GM19463 (cell line): ENCODE measurements around the gene LAMTOR2.
"Not testable (repeated sequence)": the region's sequence is repeated elsewhere in the genome, so short reads cannot be mapped to it uniquely, and the experiment has no call there.

Experiments
- ATAC-seq: cut with Tn5 transposase; IDR thresholded peaks from one replicate; pipeline ENCODE4 v1.9.1; 2021; ENCODE audit warnings: mild to moderate bottlenecking, moderate library complexity; ENCODE audit not compliant: unreplicated experiment

The LAMTOR2 gene

GRCh38 chr1:156054500-156055280 is at the start of gene LAMTOR2:
LAMTOR2 (plus strand) TSS chr1:156054782; CDS start chr1:156054890, 108 bp downstream.
- ATAC-seq: peak; percentile 71

GRCh38 chr1:156004843-156005584 is 49.6 kb upstream of the LAMTOR2 start:
- ATAC-seq: no peak

- no peak for ATAC-seq
These were observed 47.8 kb upstream of the LAMTOR2 start for GRCh38 chr1:156006666-156007376.

GRCh38 chr1:156009404-156009803 is 45.2 kb upstream of the LAMTOR2 start:
- ATAC-seq: no peak

- peak; percentile 80 for ATAC-seq
These were observed 42.3 kb upstream of the LAMTOR2 start for GRCh38 chr1:156012051-156012817.

- ATAC-seq: no peak
These were observed 39.8 kb upstream of the LAMTOR2 start for GRCh38 chr1:156014829-156015228.

GRCh38 chr1:156019946-156020292 is 34.7 kb upstream of the LAMTOR2 start:
- no peak for ATAC-seq

GRCh38 chr1:156020293-156021092 is 34.1 kb upstream of the LAMTOR2 start, which contains the start of gene SSR2:
SSR2 (minus strand) TSS chr1:156020951; CDS start chr1:156020167, 784 bp downstream.
- peak; percentile 98 for ATAC-seq

- no peak for ATAC-seq
These were observed 33.5 kb upstream of the LAMTOR2 start for GRCh38 chr1:156021093-156021428.

- ATAC-seq: no peak
These were observed 32.6 kb upstream of the LAMTOR2 start for GRCh38 chr1:156021954-156022353.

- no peak for ATAC-seq
These were observed 29.8 kb upstream of the LAMTOR2 start for GRCh38 chr1:156024801-156025200.

GRCh38 chr1:156025876-156026275 is 28.7 kb upstream of the LAMTOR2 start:
- ATAC-seq: peak; percentile 54

GRCh38 chr1:156026588-156026987 is 28.0 kb upstream of the LAMTOR2 start:
- ATAC-seq: no peak

- no peak for ATAC-seq
These were observed 21.6 kb upstream of the LAMTOR2 start for GRCh38 chr1:156033011-156033410.

GRCh38 chr1:156034991-156035390 is 19.6 kb upstream of the LAMTOR2 start:
- ATAC-seq: not testable (repeated sequence)

- ATAC-seq: no peak
These were observed 11.8 kb upstream of the LAMTOR2 start for GRCh38 chr1:156042828-156043227.

- no peak for ATAC-seq
These were observed 9.5 kb upstream of the LAMTOR2 start for GRCh38 chr1:156045076-156045475.

GRCh38 chr1:156048663-156049258 is 5.8 kb upstream of the LAMTOR2 start:
- no peak for ATAC-seq

GRCh38 chr1:156050376-156050775 is 4.2 kb upstream of the LAMTOR2 start:
- no peak for ATAC-seq
